Measurements from ENCODE around the gene CUEDC1. TPM values are rescaled to one million over a fixed set of nuclear protein-coding genes. Genes with fewer than 3 reads are reported as not detected.

Gene CUEDC1
- total RNA-seq, 1 donor from 2014 or later: 76.1 TPM

DNA sequence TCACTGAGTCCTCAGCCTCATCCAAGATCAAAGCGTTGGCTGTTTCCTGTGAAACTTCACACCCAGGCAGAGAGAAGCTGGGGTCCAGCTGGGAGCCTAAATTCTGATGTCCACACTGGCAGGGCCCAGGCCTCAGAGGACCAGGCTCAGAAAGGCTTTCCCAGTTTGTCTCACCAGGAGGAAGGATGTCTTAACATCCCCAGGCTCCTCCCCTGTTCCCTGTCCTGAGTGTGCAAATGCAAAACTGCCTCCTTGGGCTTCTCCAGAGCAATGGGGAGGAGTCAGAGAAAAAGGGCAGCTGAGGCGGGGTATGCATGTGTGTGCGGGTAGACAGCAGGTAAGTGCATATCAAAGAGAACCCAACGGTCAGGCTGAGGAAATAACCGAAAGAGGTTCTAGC, 45.7 kb downstream of the CUEDC1 start:
- peaks cover 0 to 30% of the 10 kb centered on the region in 2 donors for H3K4me1 ChIP-seq
- no peaks in the 10 kb centered on the region for H3K9me3 ChIP-seq
- H3K27ac ChIP-seq: no peak overlapping the region
- intact Hi-C loops (cut with DNase I): no loop called here
- DNase-seq (ENCODE audit: low spot score in 2 of 2): no peak
- TF ChIP-seq, protein P1, sequence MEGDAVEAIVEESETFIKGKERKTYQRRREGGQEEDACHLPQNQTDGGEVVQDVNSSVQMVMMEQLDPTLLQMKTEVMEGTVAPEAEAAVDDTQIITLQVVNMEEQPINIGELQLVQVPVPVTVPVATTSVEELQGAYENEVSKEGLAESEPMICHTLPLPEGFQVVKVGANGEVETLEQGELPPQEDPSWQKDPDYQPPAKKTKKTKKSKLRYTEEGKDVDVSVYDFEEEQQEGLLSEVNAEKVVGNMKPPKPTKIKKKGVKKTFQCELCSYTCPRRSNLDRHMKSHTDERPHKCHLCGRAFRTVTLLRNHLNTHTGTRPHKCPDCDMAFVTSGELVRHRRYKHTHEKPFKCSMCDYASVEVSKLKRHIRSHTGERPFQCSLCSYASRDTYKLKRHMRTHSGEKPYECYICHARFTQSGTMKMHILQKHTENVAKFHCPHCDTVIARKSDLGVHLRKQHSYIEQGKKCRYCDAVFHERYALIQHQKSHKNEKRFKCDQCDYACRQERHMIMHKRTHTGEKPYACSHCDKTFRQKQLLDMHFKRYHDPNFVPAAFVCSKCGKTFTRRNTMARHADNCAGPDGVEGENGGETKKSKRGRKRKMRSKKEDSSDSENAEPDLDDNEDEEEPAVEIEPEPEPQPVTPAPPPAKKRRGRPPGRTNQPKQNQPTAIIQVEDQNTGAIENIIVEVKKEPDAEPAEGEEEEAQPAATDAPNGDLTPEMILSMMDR (IDR thresholded peaks at IDR 0.05): no peak
- no peaks in the 10 kb centered on the region for H3K36me3 ChIP-seq
- no peaks in the 10 kb centered on the region for H3K27me3 ChIP-seq
- H3K4me3 ChIP-seq: no peak overlapping the region

DNA sequence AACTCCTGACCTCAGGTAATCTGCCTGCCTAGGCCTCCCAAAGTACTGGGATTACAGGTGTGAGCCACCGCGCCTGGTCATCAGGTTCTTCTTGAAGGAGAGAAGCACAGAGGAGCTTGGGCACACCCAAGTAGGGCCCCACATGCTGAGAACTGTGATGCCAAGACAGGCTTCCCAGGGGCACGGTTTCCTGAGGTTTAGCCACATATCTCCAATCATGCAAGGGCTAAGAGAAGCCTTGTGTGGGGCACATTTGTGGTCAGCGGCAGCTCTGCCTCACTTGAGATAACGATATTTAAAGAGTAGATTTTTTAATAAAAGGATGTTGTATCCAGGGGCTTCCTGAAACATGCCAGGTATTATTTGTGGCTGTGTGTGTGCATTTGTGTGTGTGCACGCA, 46.9 kb downstream of the CUEDC1 start:
- Histone ChIP-seq H3K36me3 (no peaks in the 10 kb centered on the region), H3K4me3 (no peak overlapping the region), H3K27ac (no peak overlapping the region), H3K9me3 (no peaks in the 10 kb centered on the region), H3K27me3 (no peaks in the 10 kb centered on the region), H3K4me1 (peaks cover 0 to 26% of the 10 kb centered on the region in 2 donors)
- no peak for DNase-seq (ENCODE audit: low spot score in 2 of 2)
- TF ChIP-seq, protein P1 (IDR thresholded peaks at IDR 0.05): no peak
- intact Hi-C loops (cut with DNase I): no loop called here

DNA sequence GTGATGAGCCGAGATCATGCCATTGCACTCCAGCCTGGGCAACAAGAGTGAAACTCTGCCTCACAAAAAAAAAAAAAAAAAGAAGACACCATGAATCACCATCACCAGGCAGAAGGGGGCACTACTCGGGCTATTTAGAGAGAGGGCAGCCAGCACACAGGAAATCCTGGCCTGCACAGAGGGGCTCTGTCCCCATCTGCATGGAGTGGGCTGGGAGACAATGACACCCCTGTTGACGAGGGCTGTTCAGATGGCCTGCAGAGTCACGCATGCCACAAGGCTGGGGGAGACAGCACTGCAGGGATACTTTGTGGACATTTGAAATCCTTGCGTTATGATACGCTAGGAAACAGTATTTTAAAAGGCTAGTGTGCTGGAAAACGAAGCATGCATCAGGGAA, 48.3 kb downstream of the CUEDC1 start:
- no peak for DNase-seq (ENCODE audit: low spot score in 2 of 2)
- TF ChIP-seq, protein P1 (IDR thresholded peaks at IDR 0.05): no peak
- H3K4me1 ChIP-seq: peaks cover 0 to 20% of the 10 kb centered on the region in 2 donors
- no peaks in the 10 kb centered on the region for H3K36me3 ChIP-seq
- no peaks in the 10 kb centered on the region for H3K9me3 ChIP-seq
- H3K27ac ChIP-seq: no peak overlapping the region
- intact Hi-C loops (cut with DNase I): no loop called here
- no peaks in the 10 kb centered on the region for H3K27me3 ChIP-seq
- H3K4me3 ChIP-seq: no peak overlapping the region

DNA sequence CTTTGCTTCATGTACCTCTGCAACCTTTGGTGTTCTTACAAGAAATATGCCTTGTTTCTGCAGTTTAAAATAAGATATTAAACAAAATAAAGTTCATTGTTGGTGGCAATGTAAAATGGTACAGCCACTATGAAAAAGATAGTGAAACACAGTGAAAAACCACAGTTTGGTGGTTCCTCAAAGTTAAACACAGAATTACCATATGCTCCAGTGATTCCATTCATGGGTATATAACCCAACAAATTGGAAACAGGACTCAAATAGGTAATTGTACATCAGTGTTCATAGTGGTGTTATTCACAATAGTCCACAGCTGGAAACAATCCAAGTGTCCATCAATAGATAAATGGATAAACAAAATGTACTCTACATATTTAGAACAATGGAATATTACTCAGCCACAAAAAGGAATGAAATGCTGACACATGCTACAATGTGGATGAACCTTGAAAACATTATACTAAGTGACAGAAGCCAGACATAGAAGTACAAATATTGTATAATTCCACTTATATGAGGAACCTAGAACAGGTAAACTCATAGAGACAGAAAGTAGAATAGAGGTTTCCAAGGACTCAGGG, 49.2 kb downstream of the CUEDC1 start:
- no peaks in the 10 kb centered on the region for H3K36me3 ChIP-seq
- H3K27ac ChIP-seq: no peak overlapping the region
- no peak for DNase-seq (ENCODE audit: low spot score in 2 of 2)
- H3K9me3 ChIP-seq: no peaks in the 10 kb centered on the region
- TF ChIP-seq, protein P1 (IDR thresholded peaks at IDR 0.05): no peak
- no peak overlapping the region for H3K4me3 ChIP-seq
- peaks cover 0 to 20% of the 10 kb centered on the region in 2 donors for H3K4me1 ChIP-seq
- intact Hi-C loops (cut with DNase I): no loop called here
- no peaks in the 10 kb centered on the region for H3K27me3 ChIP-seq

DNA sequence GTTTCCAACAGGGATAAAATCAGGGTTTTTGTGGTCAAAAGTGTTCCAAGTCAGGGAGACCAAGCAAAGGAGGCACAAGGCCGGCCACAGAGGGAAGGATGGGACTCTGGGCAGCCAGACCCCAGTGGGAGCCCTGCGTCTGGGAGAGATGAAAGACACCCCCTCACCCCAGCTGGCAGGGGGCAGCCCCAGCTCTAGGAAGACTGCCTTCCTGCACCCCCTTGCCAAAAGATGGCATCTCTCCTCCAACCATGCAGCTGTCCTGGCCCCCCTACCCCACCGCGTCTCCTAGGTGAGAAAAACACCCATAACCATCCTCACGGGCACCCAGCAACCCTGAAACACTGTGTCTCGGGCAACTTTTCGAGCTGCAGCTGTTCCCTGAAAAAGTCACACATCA, 51.3 kb downstream of the CUEDC1 start:
- H3K36me3 ChIP-seq: no peaks in the 10 kb centered on the region
- peak overlapping the region; percentile 78 to 81 for H3K27ac ChIP-seq
- no peaks in the 10 kb centered on the region for H3K9me3 ChIP-seq
- no peak overlapping the region for H3K4me3 ChIP-seq
- intact Hi-C loops (cut with DNase I): no loop called here
- peaks cover 13 to 37% of the 10 kb centered on the region in 2 donors for H3K4me1 ChIP-seq
- no peaks in the 10 kb centered on the region for H3K27me3 ChIP-seq
- DNase-seq (ENCODE audit: low spot score in 2 of 2): no peak
- TF ChIP-seq, protein P1 (IDR thresholded peaks at IDR 0.05): no peak
